C4-2B (cell line): ENCODE data around the gene CERS5.

ENCODE experiments used
- H3K27ac ChIP-seq: fragments of 450-650 bp; 2 replicates; pipeline ENCODE4 v1.5.1; 2017
- CTCF ChIP-seq: fragments of 450-650 bp; conservative IDR thresholded peaks from 2 replicates; pipeline ENCODE4 v1.5.1; 2017; ENCODE audit warnings: mild to moderate bottlenecking
- ZFX ChIP-seq: fragments of 450-650 bp; IDR thresholded peaks from 2 replicates; pipeline ENCODE4 v1.6.1; 2017

The CERS5 gene

DNA sequence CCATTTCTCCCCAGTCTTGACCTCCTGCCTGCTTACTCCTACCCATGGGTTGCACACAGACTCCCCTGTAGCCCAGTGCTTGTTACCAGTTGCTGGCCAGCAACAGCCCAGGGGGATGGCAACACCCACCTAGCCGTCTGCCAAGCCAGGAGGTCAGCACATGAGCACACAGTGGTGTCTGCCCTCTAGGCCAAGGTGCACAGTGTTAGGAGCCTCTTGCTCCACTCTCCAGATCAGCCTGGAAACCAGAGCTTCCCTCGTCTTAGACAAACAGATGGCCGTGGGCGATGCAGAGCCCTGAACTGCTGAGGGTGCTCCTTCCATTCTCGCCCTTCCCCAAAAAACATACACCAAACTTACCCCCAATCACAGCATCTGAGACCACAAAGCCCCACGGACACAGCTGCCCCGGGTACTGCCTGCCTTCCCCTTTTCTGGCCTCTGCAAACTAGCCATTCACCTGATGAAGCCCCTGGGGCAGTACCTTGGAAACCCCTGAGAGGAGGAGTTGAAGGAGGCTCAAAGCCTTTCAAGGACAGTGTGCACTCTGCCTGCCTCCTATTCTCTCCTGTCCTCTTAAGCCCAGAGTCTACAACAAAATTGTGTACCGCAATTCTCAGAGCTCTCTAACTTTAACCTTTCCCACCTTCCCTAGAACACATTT is 64.4 kb downstream of the CERS5 start:
- TF ChIP-seq ZFX (no peak), CTCF (no peak)

GRCh38 chr12:50102131-50102531 is 65.0 kb downstream of the CERS5 start:
- no peak; the same call in 1 of the 2 replicates for TF ChIP-seq CTCF
- no peak for TF ChIP-seq ZFX
- no peak overlapping the region for H3K27ac ChIP-seq

More for the DNA sequence above, 64.4 kb downstream of the CERS5 start:
- no peak overlapping the region for H3K27ac ChIP-seq

GRCh38 chr12:50101663-50102062 is 65.5 kb downstream of the CERS5 start:
- H3K27ac ChIP-seq, result no peak overlapping the region
- no peak; the same call in 1 of the 2 replicates for TF ChIP-seq CTCF
- no peak for TF ChIP-seq ZFX

DNA sequence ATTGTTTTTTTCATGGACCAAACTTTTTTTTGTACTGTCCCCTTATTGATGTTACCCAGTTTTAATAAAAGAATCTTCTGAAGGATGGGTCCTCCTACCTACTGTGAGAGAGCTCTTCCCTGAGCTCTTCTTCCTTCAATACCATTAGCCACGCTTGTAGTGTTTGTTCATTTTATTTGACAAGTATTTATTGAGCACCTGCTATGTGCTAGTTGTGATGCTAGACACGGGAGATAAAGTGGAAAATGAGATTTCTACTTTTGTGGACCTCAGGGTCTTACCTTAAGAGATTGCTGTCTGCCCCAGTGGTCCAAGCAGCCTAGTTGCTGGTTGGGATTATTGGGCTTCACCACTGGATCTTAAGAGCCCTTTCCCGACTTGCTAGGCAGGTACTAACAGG is 66.6 kb downstream of the CERS5 start:
- no peak overlapping the region for H3K27ac ChIP-seq
- TF ChIP-seq ZFX, result no peak
- TF ChIP-seq CTCF, result no peak

DNA sequence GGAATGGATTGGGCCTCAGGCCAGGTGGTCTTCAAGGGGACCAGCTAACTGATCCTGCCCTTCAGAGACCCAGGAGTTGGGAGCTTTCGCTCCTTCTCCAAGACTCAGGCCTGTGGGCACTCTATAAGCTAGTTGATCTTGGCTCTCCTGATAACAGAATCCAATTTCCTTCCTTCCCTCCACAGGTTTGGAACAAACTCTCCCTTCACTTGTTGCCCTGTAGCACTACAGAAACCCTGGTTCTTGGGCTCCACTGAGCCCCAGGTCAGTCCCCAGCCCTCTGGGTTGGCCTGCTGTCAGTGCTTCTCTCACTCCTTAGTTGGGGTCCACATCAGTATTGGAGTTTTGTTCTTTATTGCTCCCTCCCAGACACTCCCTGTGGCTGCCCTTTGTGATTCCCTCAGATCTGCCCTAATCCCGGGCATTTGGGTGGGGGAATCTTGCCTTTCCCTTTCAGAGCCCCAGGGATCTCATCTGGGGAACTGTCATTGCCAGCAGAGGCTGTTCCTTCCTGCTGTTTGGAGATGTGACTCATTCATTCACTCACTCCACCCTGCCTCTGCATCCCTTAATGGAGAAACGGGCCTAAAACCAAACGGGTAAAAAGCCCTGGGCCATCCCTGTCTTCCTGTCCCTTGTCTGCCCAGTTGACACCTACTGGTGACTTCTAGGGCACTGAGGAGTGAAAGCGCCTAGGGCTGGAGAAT is 67.7 kb downstream of the CERS5 start:
- no peak for TF ChIP-seq CTCF
- TF ChIP-seq ZFX, result no peak
- no peak overlapping the region for H3K27ac ChIP-seq

DNA sequence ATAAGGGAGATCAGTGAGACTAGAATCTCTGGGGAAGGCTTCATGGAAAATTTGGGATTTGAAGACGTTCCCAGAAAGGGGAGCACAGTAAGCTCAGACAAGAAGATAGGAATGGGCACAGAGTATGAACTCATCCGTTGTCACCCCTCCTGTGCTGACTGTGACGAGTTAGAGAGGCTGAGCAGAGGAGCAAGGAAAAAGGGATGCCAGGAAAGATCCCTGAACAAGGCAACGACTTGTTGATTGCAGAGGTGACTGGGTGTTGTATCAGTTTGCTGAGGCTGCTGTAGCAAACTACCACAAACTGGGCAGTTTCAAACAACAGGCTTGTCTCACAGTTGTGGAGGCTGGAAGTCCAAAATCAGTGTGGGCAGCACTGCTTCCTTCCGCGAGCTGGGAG is 69.2 kb downstream of the CERS5 start:
- TF ChIP-seq CTCF (no peak), ZFX (no peak)
- H3K27ac ChIP-seq, result no peak overlapping the region

DNA sequence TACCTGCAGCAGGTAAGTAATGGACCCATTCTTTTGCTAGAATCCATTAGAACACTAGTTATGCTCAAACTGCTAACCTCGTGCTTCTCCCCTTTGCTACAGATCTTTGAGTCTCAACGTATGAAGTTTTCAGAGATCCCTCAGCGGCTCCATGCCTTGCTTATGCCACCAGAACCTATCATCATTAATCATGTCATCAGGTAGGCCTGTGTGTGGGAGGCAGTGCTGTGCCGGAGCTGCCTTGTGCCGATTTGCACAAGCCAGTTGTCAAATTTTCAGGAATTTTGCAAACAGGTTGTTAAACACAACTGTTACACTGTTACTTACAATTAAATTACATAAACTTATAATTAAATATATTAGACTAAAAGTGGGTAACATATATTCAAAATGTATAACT is 76.8 kb downstream of the CERS5 start:
- no peak overlapping the region for H3K27ac ChIP-seq
- TF ChIP-seq CTCF (no peak), ZFX (no peak)
